ENCODE data around the gene ZIC4.

ZIC4 gene

GRCh38 chr3:147418371-147418781 is 12.0 kb upstream of the ZIC4 start:
- no peak for DNase-seq (ENCODE audit: low read depth in 1 of 2, low spot score in 1 of 2)

- DNase-seq (ENCODE audit: low read depth in 1 of 2, low spot score in 1 of 2), result no peak
These were observed 11.4 kb upstream of the ZIC4 start for GRCh38 chr3:147417551-147418295.

GRCh38 chr3:147416931-147417330 is 10.6 kb upstream of the ZIC4 start:
- DNase-seq (ENCODE audit: low read depth in 1 of 2, low spot score in 1 of 2), result no peak

- no peak for DNase-seq (ENCODE audit: low read depth in 1 of 2, low spot score in 1 of 2)
These were observed 9.5 kb upstream of the ZIC4 start for GRCh38 chr3:147415874-147416273.

- DNase-seq (ENCODE audit: low read depth in 1 of 2, low spot score in 1 of 2), result no peak
These were observed 8.9 kb upstream of the ZIC4 start for GRCh38 chr3:147415286-147415685.

GRCh38 chr3:147414390-147415138 is 8.2 kb upstream of the ZIC4 start:
- DNase-seq (ENCODE audit: low read depth in 1 of 2, low spot score in 1 of 2), result no peak

GRCh38 chr3:147413686-147414389 is 7.5 kb upstream of the ZIC4 start:
- no peak for DNase-seq (ENCODE audit: low read depth in 1 of 2, low spot score in 1 of 2)

GRCh38 chr3:147412917-147413685 is 6.8 kb upstream of the ZIC4 start:
- DNase-seq (ENCODE audit: low read depth in 1 of 2, low spot score in 1 of 2), result no peak

- DNase-seq (ENCODE audit: low read depth in 1 of 2, low spot score in 1 of 2), result no peak
These were observed 6.0 kb upstream of the ZIC4 start for GRCh38 chr3:147412261-147412916.

GRCh38 chr3:147411815-147412241 is 5.5 kb upstream of the ZIC4 start:
- no peak for DNase-seq (ENCODE audit: low read depth in 1 of 2, low spot score in 1 of 2)

GRCh38 chr3:147411238-147411814 is 5.0 kb upstream of the ZIC4 start:
- DNase-seq (ENCODE audit: low read depth in 1 of 2, low spot score in 1 of 2), result no peak

GRCh38 chr3:147410526-147411237 is 4.3 kb upstream of the ZIC4 start:
- no peak for DNase-seq (ENCODE audit: low read depth in 1 of 2, low spot score in 1 of 2)

- no peak for DNase-seq (ENCODE audit: low read depth in 1 of 2, low spot score in 1 of 2)
These were observed 3.8 kb upstream of the ZIC4 start for GRCh38 chr3:147410116-147410525.

GRCh38 chr3:147409143-147410115 is 3.1 kb upstream of the ZIC4 start, which contains the start of gene ZIC1:
Gene ZIC1 (plus strand): TSS chr3:147409365. CDS start chr3:147410113, 748 bp downstream.
- no peak for DNase-seq (ENCODE audit: low read depth in 1 of 2, low spot score in 1 of 2)

- DNase-seq (ENCODE audit: low read depth in 1 of 2, low spot score in 1 of 2), result no peak
These were observed 2.1 kb upstream of the ZIC4 start for GRCh38 chr3:147408188-147409100.

- DNase-seq (ENCODE audit: low read depth in 1 of 2, low spot score in 1 of 2), result no peak
These were observed 1.3 kb upstream of the ZIC4 start for GRCh38 chr3:147407498-147408187.

GRCh38 chr3:147407114-147407497 is 763 bp upstream of the ZIC4 start:
- DNase-seq (ENCODE audit: low read depth in 1 of 2, low spot score in 1 of 2), result no peak

Measured in activated T-helper 1 cell treated with anti-CD3 and anti-CD28 coated beads, Interleukin-2, amount 50 U/mL, for 16 hours (primary cell).